ENCODE data around the gene MESP2. TPM values are rescaled to one million over a fixed set of nuclear protein-coding genes. Genes with fewer than 3 reads are reported as not detected.

MESP2 gene
- total RNA-seq, 1 donor from 2014 or later = not detected

GRCh38 chr15:89768071-89768500 is 8.0 kb upstream of the MESP2 start:
- Mint-ChIP-seq H3K4me3 (no peak overlapping the region), H3K36me3 (no peaks in the 10 kb centered on the region), H3K27ac (no peak overlapping the region), H3K27me3 (no peaks in the 10 kb centered on the region), H3K9me3 (no peaks in the 10 kb centered on the region), H3K4me1 (ENCODE audit: unreplicated experiment) (no peaks in the 10 kb centered on the region)
- no peak for TF ChIP-seq CTCF (conservative IDR thresholded peaks at IDR 0.05)
- no peak for DNase-seq (ENCODE audit: extremely low spot score, unreplicated experiment)

GRCh38 chr15:89769366-89769765 is 6.8 kb upstream of the MESP2 start:
- Mint-ChIP-seq H3K4me1 (ENCODE audit: unreplicated experiment) (no peaks in the 10 kb centered on the region), H3K4me3 (no peak overlapping the region), H3K27ac (no peak overlapping the region), H3K27me3 (no peaks in the 10 kb centered on the region), H3K36me3 (no peaks in the 10 kb centered on the region), H3K9me3 (no peaks in the 10 kb centered on the region)
- DNase-seq (ENCODE audit: extremely low spot score, unreplicated experiment) = no peak
- no peak for TF ChIP-seq CTCF (conservative IDR thresholded peaks at IDR 0.05)

- no peak for TF ChIP-seq CTCF (conservative IDR thresholded peaks at IDR 0.05)
- Mint-ChIP-seq H3K9me3 (no peaks in the 10 kb centered on the region), H3K27ac (no peak overlapping the region), H3K4me3 (no peak overlapping the region), H3K27me3 (no peaks in the 10 kb centered on the region), H3K4me1 (ENCODE audit: unreplicated experiment) (no peaks in the 10 kb centered on the region), H3K36me3 (no peaks in the 10 kb centered on the region)
- no peak for DNase-seq (ENCODE audit: extremely low spot score, unreplicated experiment)
Measured at GRCh38 chr15:89770041-89770440, 6.1 kb upstream of the MESP2 start.

- no peak overlapping the region for H3K4me3 Mint-ChIP-seq
- peak; percentile 65 for TF ChIP-seq CTCF (conservative IDR thresholded peaks at IDR 0.05)
Measured at GRCh38 chr15:89772932-89773583, 3.1 kb upstream of the MESP2 start.

GRCh38 chr15:89774492-89774891 is 1.6 kb upstream of the MESP2 start:
- Mint-ChIP-seq H3K36me3 (no peaks in the 10 kb centered on the region), H3K4me1 (ENCODE audit: unreplicated experiment) (no peaks in the 10 kb centered on the region), H3K27ac (no peak overlapping the region), H3K4me3 (no peak overlapping the region), H3K27me3 (peaks cover 2% of the 10 kb centered on the region), H3K9me3 (no peaks in the 10 kb centered on the region)
- DNase-seq (ENCODE audit: extremely low spot score, unreplicated experiment) = no peak
- no peak for TF ChIP-seq CTCF (conservative IDR thresholded peaks at IDR 0.05)

More at GRCh38 chr15:89772932-89773583, 3.1 kb upstream of the MESP2 start:
- Mint-ChIP-seq H3K27me3 (peaks cover 2% of the 10 kb centered on the region), H3K4me1 (ENCODE audit: unreplicated experiment) (no peaks in the 10 kb centered on the region), H3K9me3 (no peaks in the 10 kb centered on the region), H3K27ac (no peak overlapping the region), H3K36me3 (no peaks in the 10 kb centered on the region)
- DNase-seq (ENCODE audit: extremely low spot score, unreplicated experiment) = no peak

All from type B pancreatic cell (in vitro differentiated cells).